ENCODE results near the gene LAPTM4A.

LAPTM4A gene

DNA sequence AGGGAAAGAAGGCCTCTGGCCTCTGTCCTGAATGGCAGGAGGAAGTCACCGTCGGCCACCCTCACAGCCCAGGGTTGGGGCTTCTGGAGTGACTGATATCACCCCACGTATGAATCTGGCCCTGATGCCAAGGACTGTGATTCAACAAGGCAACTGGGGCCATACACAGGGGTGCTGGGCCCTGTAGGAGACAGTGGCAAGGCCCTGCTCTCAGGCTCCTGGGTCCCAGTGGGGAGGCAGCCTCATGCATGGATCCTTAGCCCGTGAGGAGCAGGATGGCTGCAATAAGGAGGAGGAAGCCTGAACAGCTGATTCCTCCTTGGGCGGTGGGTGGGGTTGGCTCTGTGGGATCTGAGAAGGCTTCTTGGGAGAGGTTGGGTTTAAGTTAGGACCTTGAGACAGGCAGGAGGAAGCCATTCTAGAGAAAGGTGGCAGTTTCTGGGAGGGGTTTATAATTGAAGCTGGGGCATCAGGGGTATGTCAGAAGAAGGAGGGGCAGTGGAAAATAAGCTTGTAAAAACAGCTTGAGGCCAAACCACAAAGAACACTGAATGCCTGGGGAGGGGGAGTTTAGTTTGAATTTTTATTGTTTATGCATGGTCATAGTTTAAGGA is 42.8 kb upstream of the LAPTM4A start:
- no peak overlapping the region for H3K4me3 ChIP-seq (ENCODE audit: low read depth, low read length)
- no peak for DNase-seq (ENCODE audit: low read depth)
- in situ Hi-C loops (cut with HindIII; ENCODE audit: low sequenced_read_pairs): loop anchor here (5.0 kb wide), 1 partner anchor 72 kb away; no protein-coding TSS in a partner anchor

DNA sequence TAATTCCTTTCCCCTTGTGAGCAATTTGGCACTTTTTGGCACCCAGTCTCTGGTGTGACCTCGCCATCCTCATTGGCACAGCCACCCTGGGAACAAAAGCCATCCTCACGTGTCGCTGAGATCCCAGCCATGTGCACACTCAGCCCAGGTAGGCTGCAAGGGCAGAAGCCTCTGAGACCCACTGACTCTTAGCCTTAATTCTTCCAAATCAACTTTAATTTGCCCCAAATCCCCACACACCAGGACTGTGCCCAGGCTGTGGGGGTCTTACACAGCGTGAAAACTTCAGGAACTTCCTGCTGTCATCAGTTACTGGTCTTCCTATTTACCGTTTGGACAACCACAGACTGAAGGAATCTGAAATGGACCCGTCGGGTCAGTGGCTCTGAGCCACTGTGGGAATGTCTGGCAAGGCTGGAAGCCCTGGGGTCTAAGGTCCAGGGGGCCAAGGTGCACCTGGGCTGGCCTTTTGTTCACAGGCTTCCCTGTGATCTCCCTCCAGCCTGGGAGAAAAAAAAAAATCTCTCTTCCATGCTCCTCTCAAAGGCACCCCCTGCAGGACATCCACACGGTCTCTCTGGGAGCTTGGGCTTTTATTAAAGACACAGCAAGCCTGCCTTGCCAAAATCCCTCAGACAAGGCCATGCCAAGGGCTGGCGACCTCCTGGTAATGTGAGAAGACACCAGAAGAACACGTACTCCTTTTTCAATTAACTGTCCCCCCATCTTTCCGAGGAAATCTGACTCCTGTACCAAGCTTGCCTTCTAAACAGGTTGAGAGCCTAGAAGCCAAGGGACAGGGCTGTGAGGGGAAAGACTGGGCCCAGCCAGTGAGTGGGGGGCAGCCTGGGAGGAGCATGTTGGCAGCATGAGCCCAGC is 42.1 kb upstream of the LAPTM4A start:
- no peak overlapping the region for H3K4me3 ChIP-seq (ENCODE audit: low read depth, low read length)
- TF ChIP-seq, protein P1, sequence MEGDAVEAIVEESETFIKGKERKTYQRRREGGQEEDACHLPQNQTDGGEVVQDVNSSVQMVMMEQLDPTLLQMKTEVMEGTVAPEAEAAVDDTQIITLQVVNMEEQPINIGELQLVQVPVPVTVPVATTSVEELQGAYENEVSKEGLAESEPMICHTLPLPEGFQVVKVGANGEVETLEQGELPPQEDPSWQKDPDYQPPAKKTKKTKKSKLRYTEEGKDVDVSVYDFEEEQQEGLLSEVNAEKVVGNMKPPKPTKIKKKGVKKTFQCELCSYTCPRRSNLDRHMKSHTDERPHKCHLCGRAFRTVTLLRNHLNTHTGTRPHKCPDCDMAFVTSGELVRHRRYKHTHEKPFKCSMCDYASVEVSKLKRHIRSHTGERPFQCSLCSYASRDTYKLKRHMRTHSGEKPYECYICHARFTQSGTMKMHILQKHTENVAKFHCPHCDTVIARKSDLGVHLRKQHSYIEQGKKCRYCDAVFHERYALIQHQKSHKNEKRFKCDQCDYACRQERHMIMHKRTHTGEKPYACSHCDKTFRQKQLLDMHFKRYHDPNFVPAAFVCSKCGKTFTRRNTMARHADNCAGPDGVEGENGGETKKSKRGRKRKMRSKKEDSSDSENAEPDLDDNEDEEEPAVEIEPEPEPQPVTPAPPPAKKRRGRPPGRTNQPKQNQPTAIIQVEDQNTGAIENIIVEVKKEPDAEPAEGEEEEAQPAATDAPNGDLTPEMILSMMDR (IDR thresholded peaks at IDR 0.05; ENCODE audit: low read depth, low read length, missing control alignments): peak; percentile 74
- in situ Hi-C loops (cut with HindIII; ENCODE audit: low sequenced_read_pairs): loop anchor here (5.0 kb wide), 1 partner anchor 71 kb away; no protein-coding TSS in a partner anchor
- DNase-seq (ENCODE audit: low read depth): peak; percentile 73

More for the DNA sequence above, 42.8 kb upstream of the LAPTM4A start:
- TF ChIP-seq, protein P1 (IDR thresholded peaks at IDR 0.05; ENCODE audit: low read depth, low read length, missing control alignments): no peak

DNA sequence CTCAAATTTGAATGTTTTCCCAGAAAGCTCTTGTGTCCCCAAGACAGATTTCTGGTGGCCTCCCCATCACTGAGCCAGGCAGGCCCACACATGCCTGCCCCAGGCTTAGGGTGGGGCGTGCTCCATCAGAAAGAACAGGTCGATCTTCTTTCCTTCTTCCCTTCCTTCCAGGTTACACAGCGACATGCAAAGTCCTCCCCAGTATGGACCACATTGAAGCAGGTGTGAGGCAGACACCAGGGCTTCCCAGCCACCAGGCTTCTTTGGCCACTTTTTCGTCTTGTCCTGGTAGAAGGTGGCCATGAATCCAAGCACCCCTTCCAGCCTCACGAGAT is 41.4 kb upstream of the LAPTM4A start:
- no peak overlapping the region for H3K4me3 ChIP-seq (ENCODE audit: low read depth, low read length)
- in situ Hi-C loops (cut with HindIII; ENCODE audit: low sequenced_read_pairs): loop anchor here (5.0 kb wide), 1 partner anchor 71 kb away; no protein-coding TSS in a partner anchor
- DNase-seq (ENCODE audit: low read depth): no peak
- TF ChIP-seq, protein P1 (IDR thresholded peaks at IDR 0.05; ENCODE audit: low read depth, low read length, missing control alignments): no peak

DNA sequence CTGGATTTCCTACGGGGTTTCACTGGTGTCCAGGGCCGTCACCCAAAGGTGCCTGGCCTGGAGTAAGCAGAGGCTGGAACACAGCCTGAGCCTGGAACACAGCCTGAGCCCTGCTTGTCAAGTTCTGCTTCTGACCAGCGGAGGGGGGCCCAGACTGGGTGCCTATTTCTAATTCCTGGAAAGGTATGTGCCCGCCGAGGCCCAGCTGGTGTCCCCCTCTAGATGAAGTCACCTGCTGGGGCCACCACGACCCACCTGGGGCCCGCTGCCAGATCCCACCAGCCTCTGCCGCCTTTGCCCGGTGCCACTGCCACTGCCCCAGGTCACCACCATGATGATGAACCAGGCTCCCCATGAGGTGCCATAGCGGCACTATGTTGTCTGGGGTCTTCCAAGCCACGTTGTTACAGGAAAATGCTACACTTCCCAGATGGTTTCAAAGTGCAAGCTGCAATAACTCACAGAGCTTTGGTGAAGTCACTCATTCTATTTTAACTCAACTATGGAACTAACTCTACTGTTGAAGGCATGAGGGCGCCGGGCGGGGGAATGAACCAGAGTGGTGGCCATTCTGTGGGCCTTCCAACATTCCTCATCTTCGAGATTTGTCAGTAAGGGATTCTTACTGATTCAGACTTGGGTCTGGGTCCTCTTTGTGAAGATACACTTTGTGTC is 40.9 kb upstream of the LAPTM4A start:
- in situ Hi-C loops (cut with HindIII; ENCODE audit: low sequenced_read_pairs): loop anchor here (5.0 kb wide), 1 partner anchor 70 kb away; no protein-coding TSS in a partner anchor
- TF ChIP-seq, protein P1 (IDR thresholded peaks at IDR 0.05; ENCODE audit: low read depth, low read length, missing control alignments): no peak

DNA sequence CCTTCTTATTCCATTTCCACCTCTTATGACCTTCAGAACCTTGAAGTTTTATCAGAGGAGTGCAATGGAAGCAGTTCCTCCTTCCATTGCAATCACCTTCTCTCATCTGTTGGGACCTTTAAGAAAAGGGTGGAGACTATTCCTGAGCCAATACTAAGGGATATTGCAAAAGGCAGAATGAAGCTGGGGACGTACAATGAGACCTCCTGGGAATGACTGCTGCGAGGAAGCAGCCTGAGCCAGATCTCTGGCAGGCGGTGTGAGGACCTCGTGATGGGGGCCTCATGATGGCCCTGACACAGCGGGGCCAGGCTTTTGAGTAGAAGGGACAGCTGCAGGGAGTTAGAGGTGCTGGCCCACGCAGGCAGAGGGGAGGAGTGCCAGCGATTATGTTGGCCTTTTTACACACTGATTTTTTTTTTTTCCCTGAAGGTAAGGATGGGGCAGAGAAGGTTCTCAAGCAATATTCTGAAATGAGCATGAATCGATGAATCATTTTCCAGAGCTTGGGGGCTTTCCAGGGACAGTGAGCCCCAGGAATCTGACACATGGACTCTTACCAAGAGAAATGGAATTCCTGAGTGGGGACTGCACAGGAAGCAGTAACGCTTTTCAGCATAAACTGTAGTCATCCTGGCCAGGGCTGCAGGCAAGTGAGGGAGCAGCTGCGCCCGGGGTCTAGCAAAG is 40.0 kb upstream of the LAPTM4A start:
- in situ Hi-C loops (cut with HindIII; ENCODE audit: low sequenced_read_pairs): loop anchor here (5.0 kb wide), 1 partner anchor 69 kb away; no protein-coding TSS in a partner anchor
- TF ChIP-seq, protein P1 (IDR thresholded peaks at IDR 0.05; ENCODE audit: low read depth, low read length, missing control alignments): no peak
- DNase-seq (ENCODE audit: low read depth): peak; percentile 91
- peak overlapping the region; percentile 9 for H3K4me3 ChIP-seq (ENCODE audit: low read depth, low read length)

More for the DNA sequence above, 40.9 kb upstream of the LAPTM4A start:
- H3K4me3 ChIP-seq (ENCODE audit: low read depth, low read length): no peak overlapping the region
- DNase-seq (ENCODE audit: low read depth): no peak
